SH-SY5Y (cell line): ENCODE results near the gene TSPAN17.

Experiments
- GATA2 ChIP-seq: IDR thresholded peaks from 2 replicates; pipeline ENCODE4 v1.6.1; 2011; ENCODE audit warnings: mild to moderate bottlenecking, low read depth, low read length
- GATA3 ChIP-seq: IDR thresholded peaks from 2 replicates; pipeline ENCODE4 v1.6.1; 2011; ENCODE audit warnings: low read depth, mild to moderate bottlenecking, low read length, moderate library complexity

DNA sequence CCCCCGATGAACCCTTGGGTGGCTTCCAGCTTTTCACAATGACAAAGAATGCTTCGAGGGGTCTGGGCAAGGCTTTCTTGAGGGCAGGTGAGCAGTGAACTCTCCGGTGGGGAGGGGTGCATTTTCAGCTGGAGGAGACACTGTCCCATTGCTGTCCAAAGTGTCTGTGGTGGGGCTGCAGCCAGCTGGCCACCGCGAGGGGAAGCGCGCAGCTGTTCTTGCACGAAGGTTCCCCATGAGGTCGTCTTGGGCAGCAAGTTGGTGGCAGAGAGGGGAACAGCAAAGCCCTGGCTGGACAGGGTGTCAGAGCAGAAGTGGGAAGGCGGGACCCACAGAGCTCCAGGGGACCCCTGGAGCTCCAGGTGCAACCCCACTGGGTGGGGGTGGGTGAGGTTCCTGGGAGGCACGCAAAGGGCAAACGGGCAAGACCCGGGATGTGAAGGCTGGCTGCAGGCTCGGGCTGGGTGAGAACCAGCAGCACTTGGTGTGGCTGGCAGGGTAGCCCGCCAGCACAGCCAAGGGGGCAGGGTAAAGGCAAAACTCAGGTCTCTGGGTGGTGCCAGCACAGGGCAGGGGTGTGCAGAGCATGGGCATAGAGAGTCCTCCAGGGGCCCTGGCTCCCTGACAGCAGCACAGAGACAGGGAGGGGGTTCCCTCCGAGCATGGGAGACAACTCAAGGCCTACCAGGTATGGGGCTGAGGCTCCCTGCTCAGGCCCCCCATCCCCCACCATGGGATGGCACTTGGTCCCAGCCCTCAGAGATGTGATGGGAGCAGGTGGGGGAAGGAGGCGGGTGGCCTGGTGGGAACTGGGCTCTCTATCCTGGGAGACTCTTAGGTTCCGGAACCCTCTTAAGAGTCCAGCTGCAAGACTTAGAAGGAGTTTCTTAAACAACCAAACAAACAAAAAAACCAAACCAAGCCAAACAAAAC, 26.6 kb downstream of the TSPAN17 start:
- TF ChIP-seq GATA3 (no peak), GATA2 (no peak)
